HepG2 (cell line): ENCODE measurements around the gene ATP13A4.

ENCODE experiments used
- IRF2 ChIP-seq: IDR thresholded peaks from 2 replicates; pipeline ENCODE4 v1.6.1; 2018; ENCODE audit warnings: missing genetic modification reagents, missing compliant biosample characterization
- POLR2AphosphoS2 ChIP-seq: IDR thresholded peaks from 2 replicates; pipeline ENCODE4 v1.6.1; 2011; ENCODE audit warnings: low read depth, low read length, improper control_type of control experiment
- SETDB1 ChIP-seq: sonication (generic); formaldehyde crosslinking; IDR thresholded peaks from 2 replicates; pipeline ENCODE4 v1.5.1; 2020; ENCODE audit warnings: missing genetic modification reagents, mild to moderate bottlenecking, borderline replicate concordance
- ZSCAN22 ChIP-seq: sonication (generic); formaldehyde crosslinking; IDR thresholded peaks from 2 replicates; pipeline ENCODE4 v1.4.0; 2020; ENCODE audit warnings: mild to moderate bottlenecking, missing genetic modification reagents

DNA sequence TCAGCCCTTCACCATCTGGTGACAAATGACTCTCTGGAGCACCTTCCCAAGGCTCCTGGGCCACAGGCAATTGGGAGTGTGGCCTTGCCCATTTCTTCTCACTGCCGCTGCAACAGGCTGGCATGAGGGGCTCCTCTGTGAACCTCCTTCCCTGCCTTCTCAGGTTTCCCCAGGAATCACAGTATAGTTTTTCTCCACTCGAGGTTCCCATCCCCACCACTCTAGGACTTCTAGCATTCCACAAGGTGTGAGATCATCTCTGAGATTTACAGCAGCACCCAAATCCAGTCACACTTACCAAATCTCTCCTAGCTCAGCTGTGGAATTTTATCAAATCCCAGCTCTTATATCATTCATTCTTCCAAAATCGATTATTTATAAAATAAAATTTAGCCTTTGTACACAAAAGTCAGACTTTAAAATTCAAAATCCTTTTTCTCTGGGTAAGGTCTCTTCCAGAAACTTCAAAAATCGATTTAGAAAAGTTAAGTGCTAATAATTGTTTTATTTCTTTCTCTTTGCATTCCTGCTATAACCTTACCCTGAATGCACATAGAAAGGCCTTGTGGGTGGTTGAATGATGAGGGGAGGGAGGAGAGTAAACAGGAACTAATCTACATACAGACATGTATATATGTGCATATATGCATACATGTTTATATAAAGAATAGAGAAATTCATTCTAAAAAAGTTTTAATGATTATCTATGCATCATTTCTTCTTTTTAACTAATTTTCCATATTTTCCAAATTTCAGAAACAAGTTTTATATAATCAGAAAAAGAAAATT, 18.9 kb upstream of the ATP13A4 start:
- TF ChIP-seq POLR2AphosphoS2 (no peak), ZSCAN22 (CRISPR knock-in tag) (no peak), IRF2 (CRISPR knock-in tag) (no peak), SETDB1 (no peak)
